RWPE1 (cell line): ENCODE results near the gene CERS3.

Experiments
- CTCF ChIA-PET: fragments of 350-600 bp; sonication (Branson Sonifier 250); formaldehyde crosslinking; extraction: SDS; loops from one replicate; lab custom pipeline; 2021; lab: Yijun Ruan, JAX
- POLR2A ChIA-PET: fragments of 400-600 bp; formaldehyde crosslinking; extraction: SDS; loops from one replicate; lab custom pipeline; 2020; ENCODE audit warnings: antibody characterized with exemption; ENCODE audit not compliant: low non-redundant PET; lab: Yijun Ruan, JAX
- DNase-seq: peaks from one replicate; pipeline ENCODE4 v3.0.0; 2012; ENCODE audit warnings: low spot score
- H3K27ac ChIP-seq: fragments of 450-650 bp; 2 replicates; pipeline ENCODE4 v1.5.1; 2017
- CTCF ChIP-seq: fragments of 450-650 bp; conservative IDR thresholded peaks from 2 replicates; pipeline ENCODE4 v1.5.1; 2017; ENCODE audit warnings: low read depth, mild to moderate bottlenecking

The CERS3 gene

GRCh38 chr15:100569391-100569790, 40.6 kb upstream of the CERS3 start:
- CTCF ChIA-PET = no interaction called here
- H3K27ac ChIP-seq = no peak overlapping the region
- TF ChIP-seq CTCF = no peak
- POLR2A ChIA-PET = interaction anchor here (0.6 kb wide), 1 partner anchor 136 kb away, joined by 3 read pairs; no protein-coding TSS in a partner anchor
- no peak for DNase-seq

GRCh38 chr15:100566850-100567628, 38.3 kb upstream of the CERS3 start:
- no peak overlapping the region for H3K27ac ChIP-seq
- ChIA-PET CTCF (interaction anchor here (1.3 kb wide), 1 partner anchor 217 kb away, joined by 5 read pairs; no protein-coding TSS in a partner anchor), POLR2A (no interaction called here)
- DNase-seq = no peak
- no peak for TF ChIP-seq CTCF

- ChIA-PET POLR2A (no interaction called here), CTCF (interaction anchor here (0.9 kb wide), 1 partner anchor 84 kb away, joined by 3 read pairs; no protein-coding TSS in a partner anchor)
- DNase-seq = peak; percentile 36
- H3K27ac ChIP-seq = no peak overlapping the region
- no peak for TF ChIP-seq CTCF
These were observed 36.8 kb upstream of the CERS3 start for GRCh38 chr15:100565591-100565990.

- TF ChIP-seq CTCF = no peak
- CTCF ChIA-PET = interaction anchor here (0.6 kb wide), 1 partner anchor 221 kb away, joined by 5 read pairs; no protein-coding TSS in a partner anchor
- POLR2A ChIA-PET = no interaction called here
- no peak overlapping the region for H3K27ac ChIP-seq
- no peak for DNase-seq
These were observed 31.6 kb upstream of the CERS3 start for GRCh38 chr15:100560323-100560722.

- CTCF ChIA-PET = interaction anchor here (1.0 kb wide), 1 partner anchor 13 kb away, joined by 4 read pairs; no protein-coding TSS in a partner anchor
These were observed 30.6 kb upstream of the CERS3 start for GRCh38 chr15:100559330-100559729.

GRCh38 chr15:100558771-100559254, 30.1 kb upstream of the CERS3 start:
- no peak for DNase-seq
- POLR2A ChIA-PET = no interaction called here
- no peak overlapping the region for H3K27ac ChIP-seq
- no peak for TF ChIP-seq CTCF
- CTCF ChIA-PET = interaction anchor here (1.0 kb wide), 1 partner anchor 14 kb away, joined by 4 read pairs; no protein-coding TSS in a partner anchor

More at GRCh38 chr15:100559330-100559729, 30.6 kb upstream of the CERS3 start:
- no peak for DNase-seq
- TF ChIP-seq CTCF = no peak
- no peak overlapping the region for H3K27ac ChIP-seq
- POLR2A ChIA-PET = no interaction called here
